Neural progenitor cell (in vitro differentiated cells): ENCODE data around the gene ATXN7L1.

Experiments used
- EZH2 ChIP-seq: fragments of 200-600 bp; sonication (generic); IDR thresholded peaks from 2 replicates; pipeline ENCODE4 v1.6.1; 2017; ENCODE audit warnings: antibody characterized with exemption, mild to moderate bottlenecking, moderate library complexity
- EZH2phosphoT487 ChIP-seq: fragments of 200-600 bp; sonication (generic); IDR thresholded peaks from 2 replicates; pipeline ENCODE4 v1.6.1; 2017; ENCODE audit warnings: antibody characterized with exemption
- TF ChIP-seq, protein P1 (sequence below): fragments of 200-600 bp; sonication (generic); IDR thresholded peaks from 2 replicates; pipeline ENCODE4 v1.5.1; 2017; ENCODE audit warnings: antibody characterized with exemption, mild to moderate bottlenecking

DNA sequence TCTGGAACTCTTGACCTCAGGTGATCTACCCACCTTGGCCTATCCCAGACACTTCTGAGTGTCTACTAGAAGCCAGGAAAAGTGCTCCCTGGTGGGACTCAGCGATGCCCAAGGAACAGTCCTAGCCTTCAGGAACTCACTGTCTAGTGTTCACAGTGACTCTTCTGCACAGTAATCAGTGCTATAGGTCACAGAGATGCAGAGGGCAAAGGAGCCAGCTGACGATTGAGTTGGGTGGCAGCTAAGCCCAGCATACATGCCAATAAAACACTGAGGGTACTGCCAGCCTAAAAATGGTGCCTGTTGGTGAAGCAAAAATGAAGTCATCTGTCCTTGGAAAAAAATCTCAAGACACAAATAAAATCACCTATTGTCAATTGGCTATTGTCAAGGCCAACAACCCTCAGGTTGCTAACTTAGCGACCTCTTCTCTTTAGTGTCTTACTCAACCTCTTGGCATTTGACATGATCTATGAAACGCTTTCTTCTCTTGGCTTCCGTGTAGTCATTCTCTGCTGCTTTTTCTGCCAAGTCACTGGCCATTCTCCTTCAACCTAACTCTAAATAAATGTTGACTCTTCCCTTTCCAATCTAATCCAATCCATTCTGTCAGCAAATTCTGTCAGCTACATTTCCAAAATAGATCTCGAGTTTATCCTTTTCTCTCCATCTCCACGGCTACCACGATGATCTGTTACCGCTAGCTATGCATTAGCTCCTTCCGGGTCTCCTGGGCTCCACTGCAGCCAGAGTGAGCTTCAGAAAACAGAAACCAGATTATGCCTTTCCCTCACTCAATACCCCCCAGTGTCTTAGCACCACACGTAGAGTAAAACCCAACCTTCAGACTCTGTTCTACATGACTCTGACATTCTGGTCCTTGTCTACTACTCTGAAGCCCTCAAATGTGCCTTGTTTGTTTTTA lies 99.2 kb downstream of the ATXN7L1 start:
- TF ChIP-seq EZH2 (no peak), EZH2phosphoT487 (no peak)
- TF ChIP-seq, protein P1, sequence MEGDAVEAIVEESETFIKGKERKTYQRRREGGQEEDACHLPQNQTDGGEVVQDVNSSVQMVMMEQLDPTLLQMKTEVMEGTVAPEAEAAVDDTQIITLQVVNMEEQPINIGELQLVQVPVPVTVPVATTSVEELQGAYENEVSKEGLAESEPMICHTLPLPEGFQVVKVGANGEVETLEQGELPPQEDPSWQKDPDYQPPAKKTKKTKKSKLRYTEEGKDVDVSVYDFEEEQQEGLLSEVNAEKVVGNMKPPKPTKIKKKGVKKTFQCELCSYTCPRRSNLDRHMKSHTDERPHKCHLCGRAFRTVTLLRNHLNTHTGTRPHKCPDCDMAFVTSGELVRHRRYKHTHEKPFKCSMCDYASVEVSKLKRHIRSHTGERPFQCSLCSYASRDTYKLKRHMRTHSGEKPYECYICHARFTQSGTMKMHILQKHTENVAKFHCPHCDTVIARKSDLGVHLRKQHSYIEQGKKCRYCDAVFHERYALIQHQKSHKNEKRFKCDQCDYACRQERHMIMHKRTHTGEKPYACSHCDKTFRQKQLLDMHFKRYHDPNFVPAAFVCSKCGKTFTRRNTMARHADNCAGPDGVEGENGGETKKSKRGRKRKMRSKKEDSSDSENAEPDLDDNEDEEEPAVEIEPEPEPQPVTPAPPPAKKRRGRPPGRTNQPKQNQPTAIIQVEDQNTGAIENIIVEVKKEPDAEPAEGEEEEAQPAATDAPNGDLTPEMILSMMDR, result no peak
